Measurements from ENCODE around the gene TNK1. TPM values are rescaled to one million over a fixed set of nuclear protein-coding genes. Genes with fewer than 3 reads are reported as not detected.

TNK1 gene
- total RNA-seq, 1 donor from 2014 or later, result 9.9 TPM

DNA sequence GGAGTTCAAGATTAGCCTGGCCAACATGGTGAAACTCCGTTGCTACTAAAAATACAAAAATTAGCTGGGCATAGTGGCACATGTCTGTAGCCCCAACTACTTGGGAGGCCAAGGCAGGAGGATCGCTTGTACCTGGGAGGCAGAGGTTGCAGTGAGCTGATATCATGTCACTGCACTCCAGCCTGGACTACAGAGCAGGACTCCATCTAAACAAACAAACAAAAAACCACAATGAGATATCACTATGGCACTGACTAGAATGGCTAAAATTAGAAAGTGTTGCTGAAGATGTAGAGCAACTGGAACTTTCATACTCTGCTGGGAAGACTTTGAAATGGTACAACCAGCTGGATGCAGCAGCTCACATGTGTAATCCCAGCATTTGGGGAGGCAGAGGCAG lies 6.5 kb upstream of the TNK1 start:
- no peak overlapping the region for H3K4me3 Mint-ChIP-seq
- DNase-seq (ENCODE audit: low spot score in 2 of 2, unreplicated experiment in 2 of 2), result no peak
- H3K27me3 Mint-ChIP-seq (ENCODE audit: low read depth), result peaks cover 10% of the 10 kb centered on the region
- H3K9me3 Mint-ChIP-seq, result peaks cover 5% of the 10 kb centered on the region
- peaks cover 3% of the 10 kb centered on the region for H3K36me3 Mint-ChIP-seq
- H3K4me1 Mint-ChIP-seq, result no peaks in the 10 kb centered on the region
- no peak overlapping the region for H3K27ac Mint-ChIP-seq
- TF ChIP-seq, protein P1, sequence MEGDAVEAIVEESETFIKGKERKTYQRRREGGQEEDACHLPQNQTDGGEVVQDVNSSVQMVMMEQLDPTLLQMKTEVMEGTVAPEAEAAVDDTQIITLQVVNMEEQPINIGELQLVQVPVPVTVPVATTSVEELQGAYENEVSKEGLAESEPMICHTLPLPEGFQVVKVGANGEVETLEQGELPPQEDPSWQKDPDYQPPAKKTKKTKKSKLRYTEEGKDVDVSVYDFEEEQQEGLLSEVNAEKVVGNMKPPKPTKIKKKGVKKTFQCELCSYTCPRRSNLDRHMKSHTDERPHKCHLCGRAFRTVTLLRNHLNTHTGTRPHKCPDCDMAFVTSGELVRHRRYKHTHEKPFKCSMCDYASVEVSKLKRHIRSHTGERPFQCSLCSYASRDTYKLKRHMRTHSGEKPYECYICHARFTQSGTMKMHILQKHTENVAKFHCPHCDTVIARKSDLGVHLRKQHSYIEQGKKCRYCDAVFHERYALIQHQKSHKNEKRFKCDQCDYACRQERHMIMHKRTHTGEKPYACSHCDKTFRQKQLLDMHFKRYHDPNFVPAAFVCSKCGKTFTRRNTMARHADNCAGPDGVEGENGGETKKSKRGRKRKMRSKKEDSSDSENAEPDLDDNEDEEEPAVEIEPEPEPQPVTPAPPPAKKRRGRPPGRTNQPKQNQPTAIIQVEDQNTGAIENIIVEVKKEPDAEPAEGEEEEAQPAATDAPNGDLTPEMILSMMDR (IDR thresholded peaks at IDR 0.05; ENCODE audit: unreplicated experiment), result no peak

DNA sequence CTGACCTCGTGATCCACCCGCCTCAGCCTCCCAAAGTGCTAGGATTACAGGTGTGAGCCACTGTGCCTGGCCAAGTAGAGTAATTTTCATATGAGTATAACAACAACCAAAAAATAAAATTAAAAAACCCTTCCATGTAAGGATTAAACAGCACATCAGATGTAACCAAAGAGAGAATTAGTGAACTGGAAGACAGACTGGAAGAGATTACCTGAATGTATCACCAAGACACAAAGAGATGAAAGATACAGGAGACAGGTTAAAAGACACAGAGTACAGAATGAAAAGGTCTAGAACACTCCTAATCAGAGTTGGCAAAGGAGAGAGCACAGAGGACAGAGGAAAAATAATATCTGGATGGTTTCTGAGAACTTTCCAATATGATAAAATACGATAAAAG lies 1.8 kb upstream of the TNK1 start:
- peaks cover 37% of the 10 kb centered on the region for H3K27me3 Mint-ChIP-seq (ENCODE audit: low read depth)
- peaks cover 6% of the 10 kb centered on the region for H3K9me3 Mint-ChIP-seq
- peaks cover 3% of the 10 kb centered on the region for H3K36me3 Mint-ChIP-seq
- H3K4me1 Mint-ChIP-seq, result peaks cover 15% of the 10 kb centered on the region
- no peak overlapping the region for H3K4me3 Mint-ChIP-seq
- no peak for DNase-seq (ENCODE audit: low spot score in 2 of 2, unreplicated experiment in 2 of 2)
- no peak overlapping the region for H3K27ac Mint-ChIP-seq
- TF ChIP-seq, protein P1 (IDR thresholded peaks at IDR 0.05; ENCODE audit: unreplicated experiment), result no peak

DNA sequence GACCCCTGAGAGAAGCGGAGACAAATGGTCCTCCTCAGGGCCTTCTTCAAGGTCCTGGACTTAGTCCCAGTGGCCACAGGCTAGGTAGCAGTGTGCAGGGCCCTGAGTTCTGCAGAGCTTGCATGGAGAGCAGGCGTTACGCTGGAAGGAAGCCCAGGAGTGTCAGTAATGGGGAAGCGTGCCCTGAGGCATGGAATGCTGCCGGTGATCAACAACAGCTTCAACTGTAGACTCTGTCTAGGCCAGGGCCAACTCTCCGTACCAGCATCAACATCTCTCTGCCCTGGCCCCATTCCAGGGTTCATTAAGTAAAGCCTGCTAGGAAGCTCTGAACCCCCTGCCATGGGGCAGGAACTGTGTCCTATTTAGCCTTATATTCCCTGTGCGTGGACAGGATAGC lies 568 bp upstream of the TNK1 start:
- peaks cover 6% of the 10 kb centered on the region for H3K9me3 Mint-ChIP-seq
- peaks cover 15% of the 10 kb centered on the region for H3K4me1 Mint-ChIP-seq
- TF ChIP-seq, protein P1 (IDR thresholded peaks at IDR 0.05; ENCODE audit: unreplicated experiment), result no peak
- H3K27me3 Mint-ChIP-seq (ENCODE audit: low read depth), result peaks cover 41% of the 10 kb centered on the region
- H3K4me3 Mint-ChIP-seq, result peak overlapping the region; percentile 79
- peak overlapping the region; percentile 82 for H3K27ac Mint-ChIP-seq
- peaks cover 4% of the 10 kb centered on the region for H3K36me3 Mint-ChIP-seq
- DNase-seq (ENCODE audit: low spot score in 2 of 2, unreplicated experiment in 2 of 2), result peak in 1 of 2 experiments; percentile 56

DNA sequence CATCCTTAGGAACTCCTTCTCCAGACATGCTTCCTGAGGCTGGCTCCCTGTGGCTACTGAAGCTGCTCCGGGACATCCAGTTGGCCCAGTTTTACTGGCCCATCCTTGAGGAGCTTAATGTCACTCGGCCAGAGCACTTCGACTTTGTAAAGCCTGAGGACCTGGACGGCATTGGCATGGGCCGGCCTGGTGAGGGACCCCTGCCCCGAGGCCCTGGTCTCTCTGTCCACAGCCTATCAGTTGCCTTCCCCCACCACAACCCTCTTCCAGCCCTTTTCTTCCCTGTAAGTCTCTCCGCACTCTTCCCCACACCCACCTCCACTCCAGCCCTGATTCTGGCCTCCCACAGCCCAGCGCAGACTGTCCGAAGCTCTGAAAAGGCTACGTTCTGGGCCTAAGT lies 2.0 kb downstream of the TNK1 start:
- peaks cover 15% of the 10 kb centered on the region for H3K4me1 Mint-ChIP-seq
- peaks cover 41% of the 10 kb centered on the region for H3K27me3 Mint-ChIP-seq (ENCODE audit: low read depth)
- TF ChIP-seq, protein P1 (IDR thresholded peaks at IDR 0.05; ENCODE audit: unreplicated experiment), result no peak
- peaks cover 6% of the 10 kb centered on the region for H3K9me3 Mint-ChIP-seq
- peaks cover 4% of the 10 kb centered on the region for H3K36me3 Mint-ChIP-seq
- no peak for DNase-seq (ENCODE audit: low spot score in 2 of 2, unreplicated experiment in 2 of 2)
- no peak overlapping the region for H3K27ac Mint-ChIP-seq
- H3K4me3 Mint-ChIP-seq, result no peak overlapping the region

DNA sequence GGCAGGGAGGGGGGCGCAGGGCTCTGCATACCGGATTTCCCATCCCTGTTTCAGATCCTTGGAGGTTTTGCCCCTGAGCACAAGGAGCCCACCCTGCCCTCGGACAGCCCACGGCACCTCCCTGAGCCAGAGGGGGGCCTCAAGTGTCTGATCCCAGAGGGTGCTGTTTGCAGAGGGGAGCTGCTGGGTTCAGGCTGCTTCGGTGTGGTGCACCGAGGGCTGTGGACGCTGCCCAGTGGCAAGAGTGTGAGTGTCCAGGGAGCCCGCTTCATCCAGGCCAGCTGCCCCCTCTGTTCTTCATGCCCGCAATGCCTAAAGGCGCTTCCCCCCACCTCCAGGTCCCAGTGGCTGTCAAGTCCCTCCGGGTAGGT lies 2.5 kb downstream of the TNK1 start:
- Mint-ChIP-seq H3K27me3 (ENCODE audit: low read depth) (peaks cover 41% of the 10 kb centered on the region), H3K27ac (no peak overlapping the region), H3K9me3 (peaks cover 6% of the 10 kb centered on the region), H3K36me3 (peaks cover 4% of the 10 kb centered on the region), H3K4me3 (no peak overlapping the region), H3K4me1 (peaks cover 15% of the 10 kb centered on the region)
- no peak for DNase-seq (ENCODE audit: low spot score in 2 of 2, unreplicated experiment in 2 of 2)
- TF ChIP-seq, protein P1 (IDR thresholded peaks at IDR 0.05; ENCODE audit: unreplicated experiment), result no peak

Data from mesothelial cell of epicardium (in vitro differentiated cells).